ENCODE measurements around the gene SLC16A8.

Gene SLC16A8

DNA sequence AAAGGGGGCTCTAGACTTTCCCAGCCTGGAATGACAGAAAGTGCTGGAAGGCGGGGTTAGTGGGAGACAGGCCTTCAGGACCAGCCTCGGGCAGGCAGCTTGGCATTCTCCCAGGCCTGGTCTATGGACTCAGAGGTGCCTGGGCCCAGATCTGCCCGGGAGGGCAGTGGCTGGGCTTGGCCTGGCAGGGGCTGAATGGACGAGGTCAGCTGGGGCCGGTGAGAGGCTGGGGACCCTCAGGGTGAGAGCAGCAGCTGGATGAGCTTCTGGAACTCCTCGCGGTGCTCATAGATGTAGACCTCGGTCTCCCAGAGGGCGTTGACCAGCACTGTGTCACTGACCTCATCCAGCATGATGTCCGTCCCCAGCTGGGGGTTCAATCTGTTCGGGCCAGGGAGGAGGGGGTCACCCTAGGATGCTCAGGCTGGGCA is 28.0 kb upstream of the SLC16A8 start:
- DNase-seq (ENCODE audit: low spot score): no peak

DNA sequence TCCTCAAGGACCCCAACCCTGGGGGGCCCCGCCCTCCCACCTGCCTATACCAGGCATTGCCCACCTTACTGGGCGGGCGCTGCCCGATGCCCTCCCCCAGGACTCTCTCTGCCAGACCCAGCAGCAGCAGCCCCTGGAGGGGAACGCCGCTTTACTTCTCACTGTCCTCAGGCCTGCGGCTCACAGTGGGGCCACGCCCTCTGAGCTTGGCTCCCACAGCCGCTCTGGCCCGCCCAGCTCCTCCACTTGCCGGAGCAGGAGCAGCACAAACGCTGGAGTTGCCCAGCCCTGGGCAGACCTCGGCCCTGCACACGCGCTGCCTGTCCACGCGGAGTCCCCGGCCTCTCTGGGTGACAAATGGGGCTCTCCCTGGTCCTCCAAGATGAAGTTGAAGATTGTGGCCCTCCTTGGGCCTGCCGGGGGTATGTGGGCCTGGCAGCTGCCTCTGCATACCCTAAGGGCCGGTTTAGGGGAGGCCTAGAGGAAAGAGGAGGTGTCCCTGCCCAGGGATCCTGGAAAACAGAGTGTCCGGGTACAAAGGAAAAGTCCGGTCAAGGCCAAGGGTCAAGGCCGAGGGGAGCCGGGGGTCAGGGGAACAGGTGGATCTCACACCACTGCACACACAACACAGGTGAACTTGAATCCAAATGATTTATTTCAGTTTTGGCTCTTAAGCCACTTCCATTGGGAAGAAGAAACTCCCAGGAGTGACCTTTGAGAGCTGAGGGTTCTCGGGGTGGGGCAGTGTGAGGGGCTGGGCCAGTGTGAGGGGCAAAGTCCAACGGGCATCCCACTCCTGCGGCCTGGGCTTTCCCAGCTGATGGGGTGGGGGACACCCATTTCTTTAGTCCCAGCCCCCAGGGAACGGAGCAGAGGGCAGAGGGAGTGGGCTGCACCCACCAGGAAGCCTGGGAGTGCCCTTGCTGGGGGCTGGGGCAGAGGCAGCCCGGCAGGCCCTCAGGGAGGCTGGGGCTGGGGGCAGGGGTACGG is 27.2 kb upstream of the SLC16A8 start:
- DNase-seq (ENCODE audit: low spot score): no peak

- no peak for DNase-seq (ENCODE audit: low spot score)
These were observed 26.3 kb upstream of the SLC16A8 start, which contains the start of gene BAIAP2L2 for GRCh38 chr22:38110008-38110862. Gene BAIAP2L2 (minus strand): TSS chr22:38110684. CDS start chr22:38110525, 159 bp downstream.

DNA sequence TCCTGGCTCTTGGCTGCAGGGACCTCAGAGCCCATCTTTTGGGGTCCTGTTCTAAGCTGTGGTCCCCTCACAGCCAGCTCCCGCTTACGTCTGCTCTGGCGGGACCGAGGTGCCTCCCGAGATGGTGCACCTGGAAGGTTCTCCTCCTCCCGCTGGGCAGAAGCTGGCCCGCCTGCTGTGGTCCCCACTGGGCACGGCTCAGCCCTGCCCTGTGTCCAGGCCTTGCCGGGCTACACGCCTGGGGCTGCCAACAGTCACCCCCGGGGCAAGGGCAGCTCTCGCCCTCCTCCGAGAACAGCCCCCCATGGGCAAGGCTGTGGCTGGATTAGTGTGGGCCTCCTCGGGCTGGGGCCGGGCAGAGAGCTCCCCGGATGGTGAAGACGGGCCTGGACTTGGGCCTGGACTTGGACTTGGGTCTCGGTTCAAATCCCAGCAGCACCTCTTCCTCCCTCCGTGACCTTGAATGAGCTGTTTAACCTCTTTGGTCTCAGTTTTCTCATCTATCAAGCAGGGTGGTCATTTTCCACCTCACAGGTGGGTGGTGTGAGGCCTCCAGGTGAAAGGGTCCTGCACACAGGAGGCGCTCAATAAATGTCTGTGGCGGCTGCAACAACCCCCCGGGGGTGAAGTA is 25.5 kb upstream of the SLC16A8 start:
- DNase-seq (ENCODE audit: low spot score): no peak

- DNase-seq (ENCODE audit: low spot score): no peak
These were observed 24.8 kb upstream of the SLC16A8 start for GRCh38 chr22:38108561-38109319.

DNA sequence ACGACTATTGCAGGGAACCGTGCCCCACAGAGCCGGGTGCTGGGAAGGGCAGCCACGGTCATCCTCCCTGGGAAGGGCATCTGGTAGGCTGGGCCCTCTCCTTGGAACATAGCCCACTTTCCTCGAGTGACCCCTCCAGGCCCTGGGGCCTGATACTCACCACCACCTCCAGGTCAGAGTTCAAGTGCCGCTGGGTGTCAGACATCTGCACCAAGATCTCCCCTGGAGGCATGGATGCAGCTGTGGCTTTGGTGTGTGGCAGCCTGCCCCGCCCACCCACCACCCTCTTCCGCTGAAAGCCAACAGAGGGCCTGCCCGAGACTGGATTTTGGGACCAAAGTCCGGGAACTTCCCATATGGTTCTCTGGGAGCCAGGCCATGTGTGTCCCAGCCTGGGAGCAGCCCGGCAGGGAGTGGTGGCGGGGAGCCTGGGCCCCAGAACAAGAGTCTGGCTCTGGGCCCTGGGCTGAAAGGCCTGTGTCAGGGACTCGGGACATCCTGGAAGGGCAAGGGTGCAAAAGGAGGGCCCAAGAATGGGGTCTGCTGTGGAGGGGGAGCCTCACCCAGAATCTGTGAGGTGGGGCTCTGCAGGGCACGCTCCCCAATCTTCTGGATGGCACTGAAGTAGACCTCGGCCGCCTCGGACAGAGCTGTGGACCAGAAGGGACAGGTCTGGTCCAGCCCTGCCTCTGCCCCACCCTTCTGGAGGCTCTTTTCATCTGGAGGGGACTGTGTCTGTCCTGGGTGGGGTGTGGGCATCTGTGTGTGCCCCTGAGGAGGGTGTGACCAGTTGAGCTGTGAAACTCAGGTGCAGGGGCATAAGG is 23.9 kb upstream of the SLC16A8 start:
- no peak for DNase-seq (ENCODE audit: low spot score)

DNA sequence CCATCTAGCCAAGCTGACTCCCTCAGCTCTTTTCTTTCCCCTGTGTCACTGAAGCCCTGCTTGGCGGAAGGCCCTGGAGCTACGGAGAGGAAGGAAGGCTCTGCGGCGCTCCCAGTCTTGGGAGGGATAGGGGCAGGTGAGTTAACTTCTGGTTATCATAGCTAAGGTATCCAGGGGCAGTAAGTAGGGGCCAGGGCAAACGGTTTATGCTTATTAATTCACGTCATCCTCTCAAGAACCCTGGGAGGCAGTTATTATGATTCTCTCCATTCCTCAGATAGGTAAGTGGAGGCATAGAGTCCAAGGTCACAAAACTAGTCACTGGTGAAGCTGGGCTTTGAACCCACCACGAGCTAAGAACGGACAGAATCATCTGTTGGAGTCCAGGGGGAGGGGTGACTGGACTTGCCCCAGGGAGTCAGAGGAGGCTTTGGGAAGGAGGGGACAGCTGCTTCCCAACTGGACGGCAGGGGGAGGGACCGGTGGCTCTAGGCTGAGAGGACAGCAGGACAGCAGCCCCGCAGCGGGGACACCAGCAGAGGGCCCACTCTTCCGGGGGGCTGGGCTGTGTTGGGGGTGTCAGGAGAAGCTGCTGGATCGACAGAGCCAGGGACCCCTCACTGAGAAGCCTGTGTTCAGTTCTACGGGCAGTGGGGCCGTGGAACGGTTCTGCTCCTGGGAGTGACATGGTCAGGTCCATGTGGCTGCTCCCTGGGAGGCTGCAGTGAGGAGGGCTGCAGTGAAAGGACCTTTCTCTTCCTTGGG is 23.0 kb upstream of the SLC16A8 start:
- no peak for DNase-seq (ENCODE audit: low spot score)

DNA sequence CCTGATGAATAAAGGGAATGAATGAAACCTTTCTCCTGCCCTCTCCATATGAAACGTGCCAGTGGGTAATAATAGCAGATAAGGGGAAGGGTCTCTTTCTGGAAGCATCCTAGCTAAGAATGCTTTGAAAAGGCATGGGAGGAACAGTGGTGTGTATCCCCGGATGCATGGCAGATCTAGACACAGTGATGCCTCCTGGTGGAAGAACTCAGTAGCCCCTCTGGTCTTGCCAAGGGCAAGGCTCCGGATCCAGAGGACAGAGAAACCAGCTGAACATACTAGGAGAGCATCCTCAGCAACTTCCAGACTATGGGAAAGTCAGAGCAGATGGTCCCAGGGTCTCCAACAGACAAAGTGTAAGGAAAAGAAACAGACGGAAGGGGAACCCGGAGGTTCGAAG is 20.1 kb upstream of the SLC16A8 start:
- no peak for DNase-seq (ENCODE audit: low spot score)

- no peak for DNase-seq (ENCODE audit: low spot score)
These were observed 19.7 kb upstream of the SLC16A8 start for GRCh38 chr22:38103641-38104040.

DNA sequence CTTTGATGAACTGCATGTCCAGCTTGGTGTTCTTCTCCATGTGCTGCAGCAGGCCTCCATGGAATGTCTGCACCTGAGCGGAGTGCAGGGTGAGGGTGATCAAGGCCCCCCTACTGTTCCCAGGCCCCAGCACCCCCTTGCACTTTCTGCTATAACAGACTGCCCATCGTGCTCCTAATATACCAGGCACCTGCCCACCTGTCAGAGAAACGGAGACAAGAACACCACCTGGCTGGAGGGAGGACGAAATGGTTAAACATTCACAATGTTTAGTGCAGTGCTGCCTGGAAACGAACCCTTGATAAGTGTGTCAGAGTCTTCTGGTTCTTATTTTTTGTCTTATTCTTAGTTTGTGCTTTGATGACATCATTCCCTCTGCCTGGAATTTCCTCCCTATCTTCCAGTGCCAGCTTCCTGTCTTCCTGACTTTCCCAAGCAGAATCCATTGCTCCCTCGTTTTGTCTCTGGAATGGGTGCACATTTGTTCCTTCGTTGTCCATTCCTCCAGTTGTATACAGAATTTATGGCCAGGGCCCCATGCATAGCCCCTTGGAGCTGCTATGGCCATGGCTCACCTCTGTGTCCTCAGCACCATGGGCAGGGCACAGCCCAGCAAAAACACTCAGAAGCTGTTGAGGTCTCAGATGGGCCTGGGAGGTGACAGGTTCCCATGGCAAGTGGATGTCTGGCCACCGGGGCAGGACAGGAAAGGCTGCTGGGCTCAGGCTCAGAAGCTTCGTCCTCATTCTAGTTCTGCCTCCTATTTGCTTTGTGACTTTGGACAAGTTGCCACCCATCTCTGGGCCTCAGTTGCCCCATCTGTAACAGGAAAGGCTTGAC is 14.6 kb upstream of the SLC16A8 start:
- no peak for DNase-seq (ENCODE audit: low spot score)

DNA sequence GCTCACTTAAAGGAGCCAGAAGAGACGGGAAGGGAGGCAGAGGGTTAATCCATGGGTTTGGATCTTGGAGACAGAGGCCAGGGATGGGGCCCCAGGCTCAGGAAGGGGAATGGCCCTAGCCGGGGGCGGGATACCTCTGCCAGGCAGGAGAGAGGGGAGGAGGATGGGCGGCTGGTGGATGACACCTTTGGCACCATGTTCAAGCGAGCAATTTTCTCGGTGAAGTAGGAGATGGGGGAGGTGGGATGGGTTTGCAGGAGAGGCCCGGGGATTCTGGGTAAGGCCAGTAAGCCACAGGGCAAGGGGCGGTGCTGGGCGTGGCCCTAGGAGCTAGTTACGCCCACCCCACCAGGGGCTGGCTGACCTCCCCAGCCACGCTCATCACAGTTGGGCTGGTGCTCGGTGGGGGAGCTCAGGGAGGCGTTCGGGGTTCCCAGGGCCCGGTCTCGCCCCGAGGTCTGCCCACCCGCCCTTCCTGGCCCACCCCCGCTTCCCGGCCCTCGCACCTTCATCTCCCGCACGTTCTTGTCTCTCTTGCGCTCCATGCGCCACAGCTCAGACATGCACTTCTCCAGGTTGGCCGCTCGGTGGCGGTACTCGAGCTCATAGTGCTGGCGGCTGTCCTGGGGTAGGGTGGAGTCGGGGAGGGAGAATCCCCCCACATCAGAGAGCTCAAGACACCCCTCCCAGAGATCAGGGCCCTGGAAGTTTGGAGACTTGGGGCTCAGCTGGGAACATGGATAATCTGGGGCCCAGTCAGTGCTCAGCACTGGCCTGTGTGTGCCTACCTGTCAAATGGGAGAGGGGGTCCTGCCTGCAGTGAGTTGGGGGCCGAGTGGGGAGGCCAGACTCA is 13.8 kb upstream of the SLC16A8 start:
- DNase-seq (ENCODE audit: low spot score): no peak

DNA sequence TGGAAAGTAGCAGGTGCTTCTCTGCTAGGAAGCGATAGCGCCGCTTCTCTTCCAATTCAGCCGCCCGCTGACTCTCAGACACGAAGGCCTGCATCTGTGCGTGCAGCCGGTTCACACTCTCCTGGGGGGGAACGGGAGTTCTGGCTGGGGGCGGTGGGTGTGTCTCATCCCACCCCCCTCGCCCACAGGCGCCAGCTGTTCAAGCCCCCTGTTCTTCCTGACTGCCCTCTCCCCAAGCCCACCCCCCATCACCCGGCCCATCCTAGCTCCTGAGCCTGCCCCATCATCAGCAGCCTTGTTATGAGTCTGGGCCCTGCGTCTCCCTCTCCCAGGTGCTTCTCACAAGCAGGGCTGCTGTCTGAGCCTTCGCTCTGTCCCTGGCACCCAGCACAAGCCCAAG is 13.1 kb upstream of the SLC16A8 start:
- no peak for DNase-seq (ENCODE audit: low spot score)

DNA sequence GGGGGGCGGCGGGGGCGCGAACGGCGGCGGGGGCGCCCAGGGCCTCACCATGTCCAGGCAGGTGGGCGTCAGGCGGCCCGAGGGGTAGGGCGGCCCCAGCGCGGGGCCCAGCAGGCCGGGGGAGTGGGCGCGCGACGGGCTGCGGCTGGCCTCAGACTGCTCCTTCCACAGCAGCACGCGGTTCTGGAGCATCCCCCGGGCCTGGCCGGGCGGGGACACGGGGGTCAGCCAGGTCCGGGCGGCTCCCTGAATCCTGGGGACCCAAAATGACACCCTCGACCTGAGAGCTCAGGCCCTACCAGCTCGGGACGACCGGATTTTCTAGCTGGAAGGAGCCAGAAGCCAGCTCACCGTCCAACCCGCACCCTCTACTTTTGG is 5.5 kb upstream of the SLC16A8 start:
- no peak for DNase-seq (ENCODE audit: low spot score)

DNA sequence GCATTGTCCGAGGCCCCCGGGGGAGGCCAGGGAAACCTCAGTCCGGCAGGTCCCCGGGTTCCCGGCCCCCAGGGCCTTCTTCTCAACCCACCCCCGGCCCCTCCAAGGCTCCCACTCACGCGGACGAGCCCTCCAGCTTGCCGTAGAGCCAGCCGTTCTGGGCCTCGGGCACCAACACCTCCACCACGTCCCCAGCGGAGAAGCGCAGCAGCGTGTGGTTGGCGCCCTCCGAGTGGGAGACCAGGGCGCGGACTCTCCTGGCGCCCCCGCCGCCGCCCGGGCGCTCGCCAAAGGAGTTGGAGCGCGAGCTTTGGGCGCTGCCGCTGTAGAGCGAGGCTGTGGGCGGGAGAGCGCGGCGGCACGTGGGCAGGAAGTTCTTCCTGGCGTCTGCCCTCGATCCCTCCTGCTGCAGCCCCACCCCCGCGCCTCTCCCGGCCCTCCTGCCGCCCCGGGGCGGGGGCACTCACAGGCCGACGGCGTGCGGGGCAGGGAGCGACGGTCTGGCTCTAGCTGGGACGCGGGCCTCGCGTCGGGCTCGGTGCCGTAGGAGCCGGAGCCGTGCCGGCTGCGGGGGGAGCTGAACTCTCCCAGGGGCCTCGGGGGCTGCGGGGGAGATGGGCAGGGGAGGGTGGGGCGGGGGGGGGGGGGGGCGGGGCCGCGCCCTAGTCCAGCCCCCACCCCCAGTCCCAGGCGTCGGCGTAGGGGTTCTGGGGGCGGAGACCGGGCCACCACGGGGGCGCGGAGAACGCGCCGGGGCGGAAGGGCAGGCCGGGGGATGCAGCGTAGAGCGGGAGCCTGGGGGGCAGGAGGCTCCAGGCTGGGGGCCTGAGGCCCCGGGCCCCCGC is 4.9 kb upstream of the SLC16A8 start:
- no peak for DNase-seq (ENCODE audit: low spot score)

DNA sequence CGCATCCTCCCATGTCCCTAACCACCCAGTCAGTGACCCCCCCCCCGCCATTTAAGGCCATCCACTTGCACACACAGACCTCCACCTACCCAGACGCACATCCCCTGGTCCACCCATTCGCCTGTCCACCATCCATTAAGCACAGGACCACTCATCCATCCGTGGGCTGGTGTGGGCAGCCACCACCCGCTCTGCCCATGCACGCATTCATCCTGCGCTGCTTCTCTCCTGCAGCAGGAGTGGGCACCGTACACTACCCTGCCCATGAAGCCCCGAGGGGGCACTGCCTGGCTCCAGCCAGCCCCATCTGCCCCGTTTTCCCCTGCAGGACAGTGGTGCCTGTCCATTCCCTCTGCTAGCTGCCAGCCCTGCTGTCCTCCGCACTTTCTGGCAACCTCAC is 3.9 kb upstream of the SLC16A8 start:
- no peak for DNase-seq (ENCODE audit: low spot score)

- DNase-seq (ENCODE audit: low spot score): no peak
These were observed 3.0 kb upstream of the SLC16A8 start for GRCh38 chr22:38086942-38087341.
